ENCODE results near the gene ATP6V0C. TPM values are rescaled to one million over a fixed set of nuclear protein-coding genes. Genes with fewer than 3 reads are reported as not detected.
"Not testable (repeated sequence)": the region's sequence is repeated elsewhere in the genome, so short reads cannot be mapped to it uniquely, and the experiment has no call there.

Gene ATP6V0C
- total RNA-seq, 1 experiment from 2014 or later, result 67.4 TPM

- ChIA-PET CTCF (no interaction called here), POLR2A (ENCODE audit: unreplicated experiment) (no interaction called here)
- intact Hi-C loops (cut with micrococcal nuclease), result no loop called here
- Histone ChIP-seq H4K20me1 (ENCODE audit: low read length) (no peaks in the 10 kb centered on the region), H3K9me3 (ENCODE audit: low read length) (no peaks in the 10 kb centered on the region), H3K79me2 (ENCODE audit: low read length) (peaks cover 35% of the 10 kb centered on the region), H3K27ac (ENCODE audit: low read length) (peak within 1 kb of the TSS; percentile 65), H3K36me3 (ENCODE audit: low read depth, low read length) (no peaks in the 10 kb centered on the region), H3F3A (ENCODE audit: low read length, unreplicated experiment) (no peaks in the 10 kb centered on the region), H3K4me2 (ENCODE audit: low read length) (peak within 1 kb of the TSS; percentile 88), H3K4me3 (ENCODE audit: low read length) (peak within 1 kb of the TSS; percentile 81), H3K4me1 (ENCODE audit: insufficient read depth, low read length) (peaks cover 5% of the 10 kb centered on the region; the same call in 1 of the 2 replicates), H3K9me2 (replicated peaks; ENCODE audit: low read length) (no peaks in the 10 kb centered on the region), H3K27me3 (ENCODE audit: low read length) (no peaks in the 10 kb centered on the region), H3K9ac (ENCODE audit: low read length) (peak within 1 kb of the TSS; percentile 59), H2AFZ (ENCODE audit: low read length) (peak within 1 kb of the TSS; percentile 81)
- DNase-seq (peak; percentile 93), ATAC-seq (peak; percentile 82)
- BruUV-seq (replicated peaks), result no TSS peak
- TF ChIP-seq, protein P1, sequence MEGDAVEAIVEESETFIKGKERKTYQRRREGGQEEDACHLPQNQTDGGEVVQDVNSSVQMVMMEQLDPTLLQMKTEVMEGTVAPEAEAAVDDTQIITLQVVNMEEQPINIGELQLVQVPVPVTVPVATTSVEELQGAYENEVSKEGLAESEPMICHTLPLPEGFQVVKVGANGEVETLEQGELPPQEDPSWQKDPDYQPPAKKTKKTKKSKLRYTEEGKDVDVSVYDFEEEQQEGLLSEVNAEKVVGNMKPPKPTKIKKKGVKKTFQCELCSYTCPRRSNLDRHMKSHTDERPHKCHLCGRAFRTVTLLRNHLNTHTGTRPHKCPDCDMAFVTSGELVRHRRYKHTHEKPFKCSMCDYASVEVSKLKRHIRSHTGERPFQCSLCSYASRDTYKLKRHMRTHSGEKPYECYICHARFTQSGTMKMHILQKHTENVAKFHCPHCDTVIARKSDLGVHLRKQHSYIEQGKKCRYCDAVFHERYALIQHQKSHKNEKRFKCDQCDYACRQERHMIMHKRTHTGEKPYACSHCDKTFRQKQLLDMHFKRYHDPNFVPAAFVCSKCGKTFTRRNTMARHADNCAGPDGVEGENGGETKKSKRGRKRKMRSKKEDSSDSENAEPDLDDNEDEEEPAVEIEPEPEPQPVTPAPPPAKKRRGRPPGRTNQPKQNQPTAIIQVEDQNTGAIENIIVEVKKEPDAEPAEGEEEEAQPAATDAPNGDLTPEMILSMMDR (conservative IDR thresholded peaks at IDR 0.05; ENCODE audit: low read depth, low read length), result no peak
- TF ChIP-seq EZH2phosphoT487 (IDR thresholded peaks at IDR 0.05; ENCODE audit: borderline replicate concordance, low read length), result no peak
- no peak for TF ChIP-seq EZH2 (IDR thresholded peaks at IDR 0.05; ENCODE audit: low read length, unreplicated experiment)
Measured at GRCh38 chr16:2537451-2538379, 24.0 kb downstream of the ATP6V0C start, which contains the start of gene PDPK1. TSS of gene PDPK1 (plus strand) at chr16:2538021. CDS start at chr16:2538113, 92 bp downstream.

- H3K27ac ChIP-seq (ENCODE audit: low read length); intact Hi-C loops (cut with micrococcal nuclease); H3K9me2 ChIP-seq (replicated peaks; ENCODE audit: low read length); H3K36me3 ChIP-seq (ENCODE audit: low read depth, low read length); H3K4me1 ChIP-seq (ENCODE audit: insufficient read depth, low read length); H3F3A ChIP-seq (ENCODE audit: low read length, unreplicated experiment); DNase-seq; CTCF ChIA-PET; ATAC-seq; H3K9me3 ChIP-seq (ENCODE audit: low read length); POLR2A ChIA-PET (ENCODE audit: unreplicated experiment); H2AFZ ChIP-seq (ENCODE audit: low read length); H4K20me1 ChIP-seq (ENCODE audit: low read length); H3K27me3 ChIP-seq (ENCODE audit: low read length): not testable (repeated sequence)
- peak overlapping the region; percentile 71 for H3K4me3 ChIP-seq (ENCODE audit: low read length)
- H3K79me2 ChIP-seq (ENCODE audit: low read length), result peaks cover 43% of the 10 kb centered on the region
- peak overlapping the region; percentile 40; the same call in 1 of the 2 replicates for H3K9ac ChIP-seq (ENCODE audit: low read length)
- TSS peak; percentile 36 for BruUV-seq (replicated peaks)
- H3K4me2 ChIP-seq (ENCODE audit: low read length), result peak overlapping the region; percentile 83
Measured at GRCh38 chr16:2539192-2539844, 25.6 kb downstream of the ATP6V0C start.

DNA sequence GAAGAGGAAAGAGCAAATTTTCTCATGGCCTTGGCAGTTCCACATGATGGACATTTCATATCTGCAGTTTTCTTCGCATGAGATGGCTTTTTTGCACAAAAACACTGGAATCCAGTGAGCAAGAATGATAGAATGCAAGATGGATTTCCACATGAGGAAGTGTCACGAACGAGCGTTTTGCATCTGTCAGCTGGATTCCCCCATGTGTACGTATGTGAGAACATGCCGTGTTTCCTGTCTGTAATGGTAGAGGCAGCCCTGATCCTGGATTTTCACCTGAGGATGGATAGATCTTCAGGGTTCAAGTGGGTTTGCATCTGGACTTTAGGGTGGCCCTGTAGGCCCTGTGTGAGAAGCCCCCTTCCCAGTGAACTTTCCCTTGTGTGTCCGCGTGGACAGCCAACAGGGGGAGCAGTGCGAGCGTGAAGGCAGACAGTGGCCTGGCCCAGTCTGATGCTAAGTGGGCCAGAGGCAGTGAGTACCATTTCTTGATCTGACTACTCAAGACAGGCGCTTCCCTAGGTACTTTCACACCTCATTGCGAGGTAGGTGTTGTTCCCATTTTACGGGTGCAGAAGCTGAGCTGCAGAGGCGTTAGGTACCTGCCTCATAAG lies 26.2 kb downstream of the ATP6V0C start:
- H4K20me1 ChIP-seq (ENCODE audit: low read length); H2AFZ ChIP-seq (ENCODE audit: low read length); ATAC-seq; H3K4me3 ChIP-seq (ENCODE audit: low read length); intact Hi-C loops (cut with micrococcal nuclease); POLR2A ChIA-PET (ENCODE audit: unreplicated experiment); H3F3A ChIP-seq (ENCODE audit: low read length, unreplicated experiment); H3K36me3 ChIP-seq (ENCODE audit: low read depth, low read length); CTCF ChIA-PET; H3K9me3 ChIP-seq (ENCODE audit: low read length); H3K27me3 ChIP-seq (ENCODE audit: low read length); H3K27ac ChIP-seq (ENCODE audit: low read length); H3K9me2 ChIP-seq (replicated peaks; ENCODE audit: low read length); H3K4me1 ChIP-seq (ENCODE audit: insufficient read depth, low read length); BruUV-seq (replicated peaks); H3K9ac ChIP-seq (ENCODE audit: low read length): not testable (repeated sequence)
- TF ChIP-seq, protein P1 (conservative IDR thresholded peaks at IDR 0.05; ENCODE audit: low read depth, low read length), result peak; percentile 38; the same call in 1 of the 2 replicates
- Histone ChIP-seq H3K79me2 (ENCODE audit: low read length) (peaks cover 45% of the 10 kb centered on the region), H3K4me2 (ENCODE audit: low read length) (peak overlapping the region; percentile 83; the same call in 1 of the 2 replicates)
- peak; percentile 11 for DNase-seq

GRCh38 chr16:2540912-2541311 lies 27.2 kb downstream of the ATP6V0C start:
- H3K4me2 ChIP-seq (ENCODE audit: low read length); H3F3A ChIP-seq (ENCODE audit: low read length, unreplicated experiment); intact Hi-C loops (cut with micrococcal nuclease); H3K9me3 ChIP-seq (ENCODE audit: low read length); H3K36me3 ChIP-seq (ENCODE audit: low read depth, low read length); H3K4me3 ChIP-seq (ENCODE audit: low read length); ATAC-seq; H3K9me2 ChIP-seq (replicated peaks; ENCODE audit: low read length); H4K20me1 ChIP-seq (ENCODE audit: low read length); POLR2A ChIA-PET (ENCODE audit: unreplicated experiment); H3K4me1 ChIP-seq (ENCODE audit: insufficient read depth, low read length); H3K9ac ChIP-seq (ENCODE audit: low read length); DNase-seq; H3K27me3 ChIP-seq (ENCODE audit: low read length); CTCF ChIA-PET; H3K27ac ChIP-seq (ENCODE audit: low read length); BruUV-seq (replicated peaks); H2AFZ ChIP-seq (ENCODE audit: low read length): not testable (repeated sequence)
- H3K79me2 ChIP-seq (ENCODE audit: low read length), result peaks cover 55% of the 10 kb centered on the region

All from PC-3 (cell line).